NCI-H446 treated with DMSO at 0.1 percent for 48 hours (cell line): ENCODE measurements around the gene GAB2.

ENCODE experiments used
- DNase-seq: peaks from one replicate; lab custom pipeline; 2025; lab: John Stamatoyannopoulos, UW

Gene GAB2

DNA sequence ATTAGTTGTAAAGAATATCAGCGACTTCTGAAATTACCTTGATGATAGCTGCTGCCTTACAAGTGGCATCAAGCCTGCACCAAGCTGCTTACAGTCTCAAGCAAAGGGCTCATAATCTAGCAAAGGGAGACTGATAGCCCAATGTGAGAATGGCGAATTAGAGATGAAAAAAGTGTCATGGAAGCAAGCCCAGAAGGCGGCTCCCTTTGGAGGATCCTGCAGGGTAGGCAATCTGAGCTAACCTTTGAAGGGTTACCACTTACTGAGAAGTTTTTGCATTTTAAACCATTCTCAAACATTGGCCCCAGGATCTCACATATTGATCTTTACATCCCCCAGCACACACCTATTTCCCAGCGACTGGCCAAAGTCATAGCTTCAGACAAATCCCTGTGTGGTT lies 18.5 kb downstream of the GAB2 start:
- no peak for DNase-seq

DNA sequence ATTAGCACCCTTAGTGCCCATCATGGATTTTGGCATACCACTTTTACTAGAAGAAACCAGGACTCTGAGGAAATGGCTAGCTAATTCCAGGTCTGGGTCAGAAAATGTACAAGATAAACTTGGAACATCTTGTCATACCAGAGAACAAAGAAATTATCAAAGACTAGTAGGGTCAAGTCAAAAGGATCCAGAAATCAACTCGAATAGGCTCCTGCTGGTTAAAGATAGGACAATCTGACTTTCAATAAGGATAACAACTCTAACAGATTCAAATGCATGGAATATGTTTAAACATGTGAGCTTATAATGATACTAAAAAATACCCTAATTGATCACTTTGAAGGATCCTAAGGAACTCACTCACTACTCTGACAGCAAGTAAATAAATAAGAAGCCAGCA lies 18.9 kb downstream of the GAB2 start:
- no peak for DNase-seq

DNA sequence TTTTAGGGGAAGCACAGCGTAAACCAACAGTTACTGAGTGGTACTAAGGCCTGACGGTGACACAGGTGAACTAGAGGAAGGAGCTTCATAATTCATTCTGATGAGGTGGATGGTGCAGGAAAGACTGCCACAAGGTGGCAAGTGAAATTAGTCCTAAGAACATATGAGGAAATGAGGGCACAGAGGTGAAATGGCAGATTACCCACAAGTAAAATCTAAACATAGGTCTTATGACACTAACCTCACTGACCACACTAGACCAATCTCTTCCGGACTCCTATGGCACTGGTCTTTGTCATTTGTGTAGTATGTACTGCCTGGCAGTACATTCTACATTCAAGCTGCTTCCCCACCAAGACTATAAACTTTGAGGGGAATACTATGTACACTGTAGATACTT lies 20.2 kb downstream of the GAB2 start:
- DNase-seq: no peak

DNA sequence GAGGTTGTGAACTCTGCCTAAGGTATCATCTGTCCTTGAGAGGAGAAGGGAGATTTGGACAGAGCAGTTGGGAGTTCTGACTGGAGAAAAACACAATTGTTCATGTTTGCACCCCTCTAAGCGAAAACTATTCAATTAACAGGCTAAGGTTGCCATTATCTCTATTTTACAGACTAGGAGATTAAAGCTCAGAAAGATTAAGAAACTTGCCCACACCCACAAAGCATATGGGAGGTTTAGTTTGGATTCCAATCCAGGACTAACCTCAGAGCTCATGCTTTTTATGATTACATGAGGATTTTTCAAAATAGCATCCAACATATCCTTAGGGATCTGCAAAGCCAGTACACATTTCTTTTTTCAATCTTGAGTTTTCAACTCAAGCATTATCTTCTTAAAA lies 22.0 kb downstream of the GAB2 start:
- DNase-seq: no peak

DNA sequence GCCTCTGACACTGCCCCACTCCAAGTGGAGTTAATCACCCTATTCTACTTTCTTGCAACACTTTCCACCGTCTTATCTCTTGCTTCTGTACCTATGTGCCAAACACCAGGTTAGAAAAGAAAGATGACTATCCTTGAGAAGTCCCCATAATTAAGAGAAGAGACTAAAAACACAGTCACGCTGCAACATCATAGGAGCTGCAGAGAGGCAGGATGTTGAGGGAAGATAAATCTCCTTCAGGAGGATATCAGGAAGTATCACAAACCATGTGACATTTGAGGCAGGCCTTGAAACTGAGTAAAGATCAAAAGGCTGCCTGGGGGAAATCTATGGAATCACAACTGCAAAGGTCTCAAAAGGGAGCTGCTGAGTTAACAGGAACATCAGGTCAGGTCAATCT lies 24.8 kb downstream of the GAB2 start:
- DNase-seq: no peak

DNA sequence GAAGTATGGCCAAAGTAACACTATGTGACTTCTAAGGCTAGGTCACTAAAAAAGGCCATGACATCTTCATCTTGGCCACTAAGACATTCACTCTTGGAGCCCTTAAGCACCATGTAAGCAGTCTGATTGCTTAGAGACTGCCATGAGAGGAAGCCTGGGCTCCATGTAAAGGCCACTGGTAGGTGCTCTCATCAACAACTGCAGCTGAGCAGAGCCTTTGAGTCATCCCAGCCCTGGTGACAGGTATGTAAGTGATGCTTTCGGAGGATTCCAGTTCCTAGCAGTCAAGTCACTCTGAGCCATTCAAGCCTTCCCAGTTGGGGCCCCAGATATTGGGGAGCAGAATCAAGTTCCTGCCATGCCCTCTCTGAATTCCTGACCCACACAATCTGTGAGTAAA lies 26.2 kb downstream of the GAB2 start:
- DNase-seq: no peak

DNA sequence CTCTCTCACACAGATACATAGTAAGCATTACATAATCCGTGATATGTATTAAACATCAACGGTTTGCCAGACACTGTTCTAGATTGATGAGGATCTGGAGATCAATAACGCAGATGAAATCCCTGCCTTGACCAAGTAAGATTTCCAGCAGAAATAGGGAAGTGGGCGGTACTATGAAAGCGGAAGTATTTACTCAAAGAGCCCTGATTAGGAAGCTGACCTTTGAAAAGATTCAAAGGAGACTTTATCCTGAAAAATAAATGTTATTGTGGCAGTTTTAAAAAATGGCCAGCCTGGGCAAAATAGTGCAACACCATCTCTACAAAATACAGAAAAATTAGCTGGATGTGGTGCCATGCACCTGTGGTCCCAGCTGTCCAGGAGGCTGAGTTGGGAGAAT lies 26.8 kb downstream of the GAB2 start:
- no peak for DNase-seq

DNA sequence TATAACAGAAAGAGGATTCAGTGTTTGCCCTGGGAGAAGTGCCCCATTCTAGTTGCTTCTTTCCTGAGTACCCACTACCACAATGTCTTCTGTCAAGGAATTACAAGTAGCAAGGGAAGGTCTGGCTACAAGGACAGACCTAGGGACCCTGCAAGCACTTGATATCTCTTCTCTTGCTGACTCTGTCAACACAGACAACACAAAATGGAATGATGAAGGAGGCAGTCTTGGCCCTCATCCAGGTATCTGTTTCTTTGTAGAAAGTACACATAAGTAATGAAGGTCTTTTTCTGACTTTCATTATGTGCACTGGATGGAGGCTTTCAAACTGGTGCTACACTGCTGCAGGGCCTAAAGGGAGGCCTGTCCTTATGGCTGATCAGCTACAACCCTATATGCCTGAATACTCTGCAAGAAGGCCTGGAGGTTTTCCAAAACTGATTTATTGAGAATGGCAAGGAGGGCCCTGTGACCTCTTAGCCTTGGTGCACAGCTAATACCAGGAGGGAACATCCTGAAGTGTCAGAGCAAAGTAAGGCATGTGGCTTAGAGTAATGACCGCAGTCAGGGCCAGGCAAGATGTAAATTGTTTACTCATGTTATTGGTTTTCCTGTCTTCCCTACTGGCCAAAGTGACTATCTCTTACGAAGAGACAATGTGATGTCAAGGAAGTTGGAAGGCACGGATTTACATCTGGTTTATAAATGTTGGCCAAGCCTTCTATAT lies 31.2 kb downstream of the GAB2 start:
- no peak for DNase-seq

DNA sequence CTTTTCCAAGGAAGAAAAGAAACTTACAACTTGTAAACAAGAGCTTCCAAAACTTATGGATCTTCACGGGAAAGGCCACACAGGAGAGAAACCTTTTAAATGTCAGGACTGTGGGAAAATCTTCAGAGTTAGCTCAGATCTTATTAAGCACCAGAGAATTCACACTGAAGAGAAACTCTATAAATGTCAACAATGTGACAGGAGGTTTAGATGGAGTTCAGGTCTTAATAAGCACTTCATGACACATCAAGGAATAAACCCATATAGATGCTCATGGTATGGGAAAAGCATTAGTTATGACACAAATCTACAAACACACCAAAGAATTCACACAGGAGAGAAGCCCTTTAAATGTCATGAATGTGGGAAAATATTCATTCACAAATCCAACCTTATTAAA lies 32.4 kb downstream of the GAB2 start:
- DNase-seq: no peak

DNA sequence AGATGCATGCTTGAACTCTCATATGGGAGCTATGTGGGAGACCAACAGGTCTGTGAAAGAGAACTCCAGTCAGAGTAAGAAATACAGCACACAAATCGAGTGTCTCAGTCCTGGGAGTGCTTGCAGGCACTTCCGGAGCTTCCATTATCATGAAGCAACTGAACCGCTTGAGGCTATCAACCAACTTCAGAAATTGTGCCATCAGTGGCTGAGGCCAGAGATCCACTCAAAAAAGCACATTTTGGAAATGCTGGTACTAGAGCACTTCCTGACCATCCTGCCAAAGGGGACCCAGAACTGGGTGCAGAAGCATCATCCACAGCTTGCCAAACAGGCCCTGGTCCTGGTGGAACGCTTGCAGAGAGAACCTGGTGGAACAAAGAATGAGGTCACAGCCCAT lies 33.4 kb downstream of the GAB2 start:
- DNase-seq: no peak

DNA sequence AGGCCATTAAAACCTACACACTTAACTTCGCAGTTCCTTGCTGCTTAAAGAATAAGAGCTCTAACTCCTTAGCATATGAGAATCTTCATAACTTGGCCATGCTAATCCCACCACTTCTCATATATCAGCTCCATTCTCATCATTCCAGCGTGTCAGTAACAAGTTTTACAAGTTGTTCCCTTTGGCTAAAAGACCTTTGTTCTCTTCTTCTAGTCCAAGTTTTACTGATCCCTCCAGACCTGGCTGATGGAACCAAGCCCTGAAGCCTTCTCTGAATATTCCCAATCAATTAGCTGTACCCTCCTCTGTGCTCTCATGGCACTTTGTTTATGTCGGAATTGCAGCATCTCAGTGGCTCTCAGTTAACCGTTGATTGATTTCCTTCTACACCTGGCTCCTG lies 35.8 kb downstream of the GAB2 start:
- DNase-seq: no peak

DNA sequence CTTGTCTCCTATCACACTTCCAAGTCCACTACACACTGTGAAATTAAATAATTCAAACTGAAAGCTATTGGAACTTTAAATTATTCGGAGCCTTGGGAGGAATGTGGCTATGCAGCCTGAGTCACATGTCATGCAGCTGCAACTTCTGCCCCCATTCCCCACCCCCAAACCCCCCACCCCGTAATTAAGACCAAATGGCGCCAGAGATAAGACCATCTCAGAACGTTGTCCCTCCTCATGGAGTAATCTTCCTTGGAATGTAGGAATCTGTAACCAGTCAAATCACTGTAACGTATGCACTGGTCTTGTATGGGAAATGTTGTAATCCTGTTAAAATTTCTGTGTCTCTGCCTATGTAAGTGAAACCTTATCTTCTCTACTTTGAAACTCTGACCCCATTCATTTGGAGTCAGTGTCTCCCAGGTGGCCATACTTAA lies 37.0 kb downstream of the GAB2 start:
- no peak for DNase-seq

DNA sequence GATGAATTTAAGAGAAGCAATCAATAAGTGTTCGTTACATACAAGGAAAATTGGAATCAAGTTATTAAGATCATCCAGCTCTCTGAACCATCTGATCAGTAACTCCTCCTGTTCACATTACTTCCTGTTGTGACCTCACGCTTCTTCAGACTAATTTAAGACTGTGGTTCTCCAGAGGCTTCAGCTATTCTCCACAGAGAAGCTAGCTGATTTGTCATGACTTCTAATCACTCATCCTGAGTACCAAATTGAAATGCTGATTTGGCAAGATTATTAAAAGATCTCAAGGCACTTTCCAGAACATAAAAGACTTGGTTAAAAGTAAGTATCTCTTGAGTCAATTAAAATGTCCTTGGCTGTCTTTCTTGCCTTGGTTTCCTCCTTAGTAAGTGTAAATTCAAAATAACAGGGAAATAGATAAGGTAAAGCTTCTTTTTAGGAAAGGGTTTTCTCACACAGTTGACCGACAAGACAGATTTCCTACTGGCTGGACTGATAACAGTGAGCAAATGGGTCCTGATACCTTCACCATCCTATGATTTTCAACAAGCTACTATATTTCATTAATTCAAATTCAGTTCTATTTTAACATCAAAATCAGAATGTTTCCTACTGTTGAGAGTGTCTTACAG lies 38.5 kb downstream of the GAB2 start:
- DNase-seq: no peak

DNA sequence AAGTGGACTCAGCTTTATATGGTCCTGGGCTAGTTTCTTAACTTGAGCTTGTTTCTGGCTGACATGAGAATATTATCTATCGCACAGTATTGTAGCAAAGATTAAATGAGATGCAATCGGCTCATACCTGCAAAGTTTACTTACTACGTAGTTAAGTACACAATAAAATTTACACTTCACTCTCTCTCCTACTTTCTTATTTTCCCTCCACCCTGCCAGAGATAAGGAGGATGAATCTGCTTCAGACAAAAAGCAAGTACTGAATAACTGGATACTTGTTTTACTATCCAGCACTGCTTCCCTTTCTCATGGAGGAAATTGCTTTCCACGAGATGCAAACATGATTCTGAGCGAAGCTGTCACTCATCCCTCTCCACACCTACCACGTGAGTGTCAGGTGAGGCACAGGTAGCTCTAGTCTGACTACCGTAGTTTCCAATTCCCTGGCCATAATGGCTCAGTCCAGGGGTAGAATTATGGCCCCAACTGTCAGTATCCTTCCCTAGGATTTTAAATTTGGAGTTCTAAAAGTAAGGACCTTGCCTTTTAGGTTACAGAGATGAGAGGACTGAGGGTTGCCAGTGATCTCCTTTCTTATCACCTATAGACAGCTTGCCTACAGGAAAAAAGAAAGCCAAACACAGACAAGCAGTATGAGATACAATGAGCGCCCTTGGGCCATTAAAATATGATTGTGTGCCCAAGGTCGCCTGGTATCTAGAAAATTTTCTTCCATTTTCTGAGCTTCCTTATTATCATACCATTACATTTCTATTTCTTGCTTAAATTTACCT lies 39.8 kb downstream of the GAB2 start:
- DNase-seq: no peak

DNA sequence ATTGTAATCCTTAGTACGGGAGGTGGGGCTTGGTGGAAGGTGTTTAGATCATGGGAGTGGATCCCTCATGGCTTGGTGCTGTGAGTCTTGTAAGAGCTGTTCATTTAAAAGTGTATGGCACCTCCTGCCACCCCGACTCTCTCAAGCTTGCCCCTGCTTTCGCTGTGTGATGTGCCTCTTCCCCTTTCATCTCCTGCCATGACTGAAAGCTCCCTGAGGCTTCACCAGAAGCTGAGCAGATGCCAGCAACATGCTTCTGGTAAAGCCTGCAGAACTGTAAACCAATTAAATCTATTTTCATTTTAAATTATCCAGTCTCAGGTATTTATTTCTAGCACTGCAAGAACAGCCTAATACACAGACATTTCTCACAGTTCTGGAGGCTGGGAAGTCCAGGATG lies 40.8 kb downstream of the GAB2 start:
- no peak for DNase-seq

DNA sequence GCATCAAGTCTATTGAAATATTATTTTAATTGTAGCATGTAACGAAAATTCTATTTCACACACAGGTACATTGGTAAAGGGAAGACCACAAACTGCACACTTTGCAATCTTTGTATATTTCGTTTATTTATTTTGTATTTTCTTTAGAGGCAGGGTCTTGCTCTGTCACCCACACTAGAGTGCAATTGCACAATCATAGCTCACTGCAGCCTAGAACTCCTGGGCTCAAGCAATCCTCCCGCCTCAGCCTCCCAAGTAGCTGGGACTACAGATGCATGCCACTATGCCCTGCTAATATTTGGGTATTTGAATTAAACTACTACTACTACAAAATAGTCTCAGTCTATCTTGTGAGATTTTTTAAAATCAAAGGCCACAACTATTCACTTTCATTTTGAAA lies 42.7 kb downstream of the GAB2 start:
- no peak for DNase-seq

DNA sequence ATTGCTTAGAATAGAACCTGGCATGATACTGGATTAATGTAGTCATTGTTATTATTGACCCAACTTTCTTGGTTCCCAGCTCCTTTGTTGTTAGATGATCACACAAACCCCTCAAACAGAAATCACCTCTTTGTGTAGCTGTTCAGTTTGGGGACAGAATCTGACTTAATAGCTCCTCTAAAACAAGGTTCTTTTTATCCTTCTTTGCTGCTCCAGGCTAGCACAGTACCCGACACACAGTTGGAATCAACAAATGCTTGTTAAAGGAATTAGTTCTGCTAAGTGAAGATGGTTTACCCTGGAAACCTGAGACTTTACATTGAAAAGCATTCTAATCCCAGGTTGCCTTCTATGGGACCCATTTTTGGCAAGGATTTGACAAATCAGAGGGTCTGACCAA lies 43.9 kb downstream of the GAB2 start:
- no peak for DNase-seq

DNA sequence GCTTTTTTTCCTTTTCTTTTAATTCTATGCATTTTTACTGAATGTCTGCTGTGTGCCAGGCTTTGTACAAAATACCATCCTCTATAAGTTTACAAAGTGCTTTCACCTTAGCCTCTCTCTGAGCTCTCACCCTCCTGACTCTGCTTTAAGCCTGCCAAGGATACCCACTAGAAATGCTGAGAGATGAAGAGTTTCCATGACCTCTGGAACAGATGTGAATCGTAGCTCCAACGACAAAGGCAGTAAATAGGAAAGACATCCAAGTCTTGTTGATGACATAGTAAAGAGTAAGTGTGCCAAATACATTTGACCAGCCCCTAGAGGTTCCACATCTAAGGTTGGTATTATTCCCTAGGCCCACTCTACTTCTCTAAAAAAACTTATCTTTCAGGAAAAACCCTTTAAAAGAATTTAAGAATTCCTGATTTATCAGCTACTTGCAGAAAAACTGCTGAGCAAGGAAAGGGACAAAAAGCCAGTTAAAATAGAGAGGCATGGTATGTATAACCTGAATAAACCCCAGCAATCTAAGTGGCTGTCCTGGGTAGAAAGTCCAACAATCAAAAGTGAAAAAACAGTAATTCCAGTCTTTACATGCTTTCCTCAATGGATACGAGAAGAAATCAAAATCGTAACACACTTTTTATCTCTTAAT lies 45.4 kb downstream of the GAB2 start:
- DNase-seq: no peak

DNA sequence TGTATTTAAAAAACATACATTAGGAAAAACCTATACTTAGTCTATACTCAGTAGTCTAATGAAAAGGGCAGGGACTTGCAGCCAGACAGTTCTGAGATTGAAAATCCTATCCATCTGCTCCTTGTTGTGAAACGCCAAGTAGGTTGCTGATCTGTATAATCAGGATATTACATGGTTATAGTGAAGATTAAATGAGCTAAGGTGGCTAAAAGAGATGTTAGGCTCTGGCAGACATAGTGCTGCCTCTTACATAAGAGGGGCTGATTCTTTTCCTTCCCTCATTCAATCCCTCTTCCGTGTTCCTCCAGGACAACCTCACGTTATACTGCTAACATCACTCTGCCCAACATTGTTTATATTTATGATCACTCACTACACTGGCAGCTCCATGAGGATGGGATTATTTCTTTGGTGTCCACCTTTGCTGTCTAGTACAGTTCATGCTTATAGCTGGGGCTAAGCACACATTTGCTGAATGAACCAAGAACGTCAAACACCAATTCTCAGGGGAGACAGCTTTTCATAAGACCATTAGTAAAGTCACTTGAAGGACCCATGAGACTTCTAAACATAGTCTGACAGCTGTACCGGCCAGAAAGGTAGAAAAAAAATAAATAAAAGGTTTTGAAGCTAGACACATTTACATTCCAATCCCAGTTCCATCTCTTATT lies 46.3 kb downstream of the GAB2 start:
- no peak for DNase-seq

DNA sequence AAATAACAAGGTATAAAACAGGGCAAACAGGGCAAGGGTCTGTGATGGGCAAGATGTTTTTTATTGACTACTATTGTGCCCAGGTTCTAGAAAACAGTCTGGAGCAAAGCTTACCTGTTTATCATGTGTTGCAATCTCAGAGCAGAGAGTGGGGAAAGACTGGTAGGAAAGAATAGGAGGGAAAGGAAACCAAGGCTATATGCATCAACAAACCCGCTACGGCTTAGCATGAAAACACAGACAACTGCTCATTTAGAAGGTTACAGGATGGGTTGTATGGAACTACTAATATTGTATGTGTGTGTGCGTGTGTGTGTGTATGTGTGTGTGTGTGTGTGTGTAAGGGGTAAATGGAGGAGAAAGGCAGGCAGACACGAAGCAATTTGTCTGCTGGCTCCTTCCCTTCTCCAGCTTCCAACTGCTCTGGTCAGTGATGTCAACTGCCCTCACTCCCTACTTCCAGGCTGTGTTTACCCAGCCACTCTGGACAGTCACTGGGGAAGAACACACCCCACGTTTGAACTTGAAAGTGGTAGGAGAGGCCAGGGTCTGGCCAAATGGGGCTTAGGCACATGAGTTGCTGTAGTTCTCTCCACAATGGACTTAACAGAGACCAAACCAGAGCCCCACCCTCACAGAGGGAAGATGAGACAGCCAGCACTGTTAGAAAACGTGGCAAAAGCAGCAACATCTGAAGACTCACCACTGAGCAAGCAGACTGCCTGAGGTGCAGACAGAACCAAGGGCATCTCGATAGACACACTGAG lies 47.0 kb downstream of the GAB2 start:
- no peak for DNase-seq

DNA sequence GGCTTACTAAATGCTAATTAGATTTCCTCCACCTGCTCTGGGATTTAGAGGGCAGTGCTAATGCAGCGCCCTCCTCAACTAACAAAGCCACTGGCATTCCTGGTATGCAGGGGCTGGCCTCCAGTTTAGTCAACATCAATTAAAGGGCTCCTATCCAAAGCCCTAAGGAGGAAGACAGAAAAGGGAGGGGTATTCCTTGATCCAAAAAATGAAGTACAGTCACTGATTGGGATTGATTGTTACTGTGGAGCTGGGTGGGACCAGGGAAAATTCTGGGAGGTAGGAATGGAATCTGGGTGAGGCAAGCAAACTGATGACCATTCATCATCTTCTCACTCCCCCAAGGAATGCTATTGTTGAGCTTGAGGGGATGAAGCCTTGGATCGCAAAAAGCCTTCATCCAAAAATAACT lies 52.2 kb downstream of the GAB2 start:
- no peak for DNase-seq
